Retinal pigment epithelial cell (primary cell): ENCODE data around the gene SPOPL.

ENCODE experiments used
- DNase-seq: peaks from one replicate; pipeline ENCODE4 v3.0.0-alpha.2; 2010; ENCODE audit warnings: low read depth
- H3K4me3 ChIP-seq: 2 replicates; pipeline ENCODE4 v1.5.1; 2011; ENCODE audit warnings: mild to moderate bottlenecking, low read length, control low read depth, moderate library complexity
- CTCF ChIP-seq: conservative IDR thresholded peaks from 2 replicates; pipeline ENCODE4 v1.5.1; 2011; ENCODE audit warnings: low read depth, low read length, control low read depth, inconsistent platforms

The SPOPL gene

GRCh38 chr2:138494265-138494966 is 7.2 kb upstream of the SPOPL start:
- TF ChIP-seq CTCF: no peak
- DNase-seq: no peak
- no peak overlapping the region for H3K4me3 ChIP-seq

- H3K4me3 ChIP-seq: no peak overlapping the region
- DNase-seq: no peak
- TF ChIP-seq CTCF: no peak
Measured at GRCh38 chr2:138495384-138495783, 6.2 kb upstream of the SPOPL start.

- no peak for DNase-seq
- no peak overlapping the region for H3K4me3 ChIP-seq
- no peak for TF ChIP-seq CTCF
Measured at GRCh38 chr2:138496096-138496651, 5.4 kb upstream of the SPOPL start.

GRCh38 chr2:138497294-138497693 is 4.3 kb upstream of the SPOPL start:
- no peak overlapping the region for H3K4me3 ChIP-seq
- no peak for TF ChIP-seq CTCF
- DNase-seq: no peak

GRCh38 chr2:138499684-138500083 is 1.9 kb upstream of the SPOPL start:
- TF ChIP-seq CTCF: no peak
- no peak overlapping the region for H3K4me3 ChIP-seq
- DNase-seq: no peak

- DNase-seq: no peak
- TF ChIP-seq CTCF: no peak
- H3K4me3 ChIP-seq: peak overlapping the region; percentile 75
Measured at GRCh38 chr2:138500592-138501424, 762 bp upstream of the SPOPL start.
